ENCODE results near the gene CRP. TPM values are rescaled to one million over a fixed set of nuclear protein-coding genes. Genes with fewer than 3 reads are reported as not detected.
A peak's percentile ranks its signal among the peaks of the same experiment; 100 is the strongest.

CRP gene
- total and polyA plus RNA-seq, 9 of the 15 experiments (the other 6 are each of a cell fraction or from before 2014, with no cell fraction given): 0.69 TPM; not detected in 8

DNA sequence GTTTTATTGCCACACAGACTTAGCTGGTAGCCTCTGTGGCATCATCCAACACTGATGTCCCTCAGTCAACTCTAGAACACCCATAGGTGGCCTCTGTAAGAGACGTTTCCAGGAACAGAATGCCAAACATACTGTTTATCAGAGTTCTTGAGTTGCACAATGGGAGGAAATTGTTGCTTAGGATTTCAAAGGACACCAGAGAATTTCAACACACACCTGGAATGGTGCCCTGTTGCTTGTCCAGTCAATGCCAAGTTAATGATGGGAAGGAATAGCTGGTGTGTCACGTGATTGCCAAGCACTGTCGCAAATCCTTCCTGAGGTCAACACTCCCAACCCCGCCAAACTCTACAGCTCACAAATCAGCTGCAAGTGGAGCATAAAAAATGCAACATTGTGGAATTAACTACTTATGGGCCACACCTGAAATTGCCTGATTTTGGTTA, 37.8 kb upstream of the CRP start:
- no peaks in the 10 kb centered on the region for H4K20me1 ChIP-seq (replicated peaks; ENCODE audit: control insufficient read depth, insufficient read depth, low read length)
- CTCF ChIA-PET (ENCODE audit: low intra/inter-chr PET ratio): no interaction called here
- H3K9me1 ChIP-seq (ENCODE audit: control insufficient read depth, insufficient read depth, low read length): no peaks in the 10 kb centered on the region
- FAIRE-seq: no peak
- intact Hi-C loops (cut with micrococcal nuclease) (no loop called here), in situ Hi-C loops (cut with MboI) (no loop called here)
- no TSS peak for BruUV-seq (replicated peaks)
- TF ChIP-seq TFE3 (CRISPR knock-in tag; IDR thresholded peaks at IDR 0.05) (peak; percentile 85), ETV1 (tag; conservative IDR thresholded peaks at IDR 0.05; ENCODE audit: low read depth) (no peak)
- H3K9me3 ChIP-seq (replicated peaks; ENCODE audit: control insufficient read depth, insufficient read depth, low read depth, low read length): no peaks in the 10 kb centered on the region
- no peak overlapping the region for H3K9ac ChIP-seq (ENCODE audit: insufficient read depth in 1 of 2, low read depth in 2 of 2, low read length in 2 of 2)
- 0% methylated on average over 4 of the region's 4 CpGs for WGBS (ENCODE audit: insufficient coverage, low coverage, missing lambda C conversion rate)
- H3K27ac ChIP-seq (ENCODE audit: extremely low read depth, low read depth, low read length): no peak overlapping the region
- no peak for ATAC-seq
- no peaks in the 10 kb centered on the region for H3K79me2 ChIP-seq (ENCODE audit: control insufficient read depth, insufficient read depth, low read length)
- no peak overlapping the region for H3K4me2 ChIP-seq (ENCODE audit: insufficient read depth, low read length)
- H3K27me3 ChIP-seq (ENCODE audit: control insufficient read depth in 2 of 2, insufficient read depth in 2 of 2, low read length in 2 of 2): no peaks in the 10 kb centered on the region; a peak in 1 of 5 replicates
- H3K4me1 ChIP-seq (replicated peaks in 1 of 2; ENCODE audit: control insufficient read depth in 2 of 2, insufficient read depth in 2 of 2, low read length in 2 of 2): no peaks in the 10 kb centered on the region
- H2AFZ ChIP-seq (ENCODE audit: low read depth, low read length): no peak overlapping the region
- POLR2A ChIA-PET: interaction anchor here (1.1 kb wide), 1 partner anchor 21 kb away, joined by 3 read pairs; no protein-coding TSS in a partner anchor
- no peaks in the 10 kb centered on the region for H3K36me3 ChIP-seq (ENCODE audit: control insufficient read depth, insufficient read depth, low read length)
- no peak overlapping the region for H3K4me3 ChIP-seq
- no peak for DNase-seq (ENCODE audit: extremely low read depth in 1 of 4, low spot score in 3 of 4)

DNA sequence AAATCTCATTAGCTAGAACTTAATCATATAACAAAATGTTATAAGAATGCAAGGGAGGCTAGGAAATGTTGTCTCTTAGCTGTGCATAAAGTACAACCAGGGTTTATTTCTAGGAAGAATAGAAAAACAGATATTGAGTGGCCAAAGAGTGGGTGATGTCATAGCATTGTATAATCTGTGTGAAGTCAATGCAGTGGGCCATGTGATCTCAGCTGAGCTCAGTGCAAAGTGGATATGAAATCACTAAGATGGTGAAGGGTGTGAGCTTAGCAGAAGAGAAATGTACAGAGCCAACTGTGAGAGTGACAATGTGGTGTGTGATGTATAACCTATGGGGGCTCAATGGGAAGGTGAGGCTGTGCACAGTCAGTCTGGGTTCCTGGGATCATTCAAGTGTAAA, 36.6 kb upstream of the CRP start:
- POLR2A ChIA-PET: no interaction called here
- no TSS peak for BruUV-seq (replicated peaks)
- Histone ChIP-seq H3K27ac (ENCODE audit: extremely low read depth, low read depth, low read length) (no peak overlapping the region), H3K4me1 (replicated peaks in 1 of 2; ENCODE audit: control insufficient read depth in 2 of 2, insufficient read depth in 2 of 2, low read length in 2 of 2) (no peaks in the 10 kb centered on the region), H3K4me3 (no peak overlapping the region), H2AFZ (ENCODE audit: low read depth, low read length) (no peak overlapping the region), H3K9me1 (ENCODE audit: control insufficient read depth, insufficient read depth, low read length) (no peaks in the 10 kb centered on the region), H3K9ac (ENCODE audit: insufficient read depth in 1 of 2, low read depth in 2 of 2, low read length in 2 of 2) (no peak overlapping the region), H3K4me2 (ENCODE audit: insufficient read depth, low read length) (no peak overlapping the region), H3K9me3 (replicated peaks; ENCODE audit: control insufficient read depth, insufficient read depth, low read depth, low read length) (no peaks in the 10 kb centered on the region), H3K36me3 (ENCODE audit: control insufficient read depth, insufficient read depth, low read length) (no peaks in the 10 kb centered on the region), H4K20me1 (replicated peaks; ENCODE audit: control insufficient read depth, insufficient read depth, low read length) (no peaks in the 10 kb centered on the region), H3K27me3 (ENCODE audit: control insufficient read depth in 2 of 2, insufficient read depth in 2 of 2, low read length in 2 of 2) (no peaks in the 10 kb centered on the region; a peak in 1 of 5 replicates), H3K79me2 (ENCODE audit: control insufficient read depth, insufficient read depth, low read length) (no peaks in the 10 kb centered on the region)
- FAIRE-seq (no peak), ATAC-seq (no peak), DNase-seq (ENCODE audit: extremely low read depth in 1 of 4, low spot score in 3 of 4) (no peak)
- intact Hi-C loops (cut with micrococcal nuclease): no loop called here
- in situ Hi-C loops (cut with MboI): no loop called here
- CTCF ChIA-PET (ENCODE audit: low intra/inter-chr PET ratio): no interaction called here
- TF ChIP-seq SNAPC5 (CRISPR knock-in tag; IDR thresholded peaks at IDR 0.05) (no peak), ZBTB26 (CRISPR knock-in tag; IDR thresholded peaks at IDR 0.05) (no peak), SREBF2 (CRISPR knock-in tag; IDR thresholded peaks at IDR 0.05) (no peak), STAT5A (IDR thresholded peaks at IDR 0.05; ENCODE audit: borderline replicate concordance, low read length) (no peak), ESRRA (IDR thresholded peaks at IDR 0.05; ENCODE audit: borderline replicate concordance, low read depth) (no peak), GTF3C2 (IDR thresholded peaks at IDR 0.05; ENCODE audit: borderline replicate concordance, extremely low read depth, insufficient read length) (no peak), U2AF1 (optimal IDR thresholded peaks at IDR 0.05; ENCODE audit: low read depth, low read length) (no peak), ZNF79 (CRISPR knock-in tag; IDR thresholded peaks at IDR 0.05; ENCODE audit: low read depth) (no peak), ZNF212 (CRISPR knock-in tag; IDR thresholded peaks at IDR 0.05) (no peak)

Data from K562 (cell line).